GM19452 (cell line): ENCODE measurements around the gene AFF1.
"Not testable (repeated sequence)": the region's sequence is repeated elsewhere in the genome, so short reads cannot be mapped to it uniquely, and the experiment has no call there.

Experiments used
- ATAC-seq: cut with Tn5 transposase; IDR thresholded peaks from one replicate; pipeline ENCODE4 v1.9.1; 2021; ENCODE audit not compliant: unreplicated experiment

The AFF1 gene

GRCh38 chr4:87134122-87134521 is 199.3 kb downstream of the AFF1 start:
- ATAC-seq, result no peak

- no peak for ATAC-seq
These were observed 206.6 kb downstream of the AFF1 start for GRCh38 chr4:87141428-87141827.

- ATAC-seq, result no peak
These were observed 209.5 kb downstream of the AFF1 start for GRCh38 chr4:87144356-87144755.

GRCh38 chr4:87145934-87146333 is 211.1 kb downstream of the AFF1 start:
- not testable (repeated sequence) for ATAC-seq

- ATAC-seq, result no peak
These were observed 212.3 kb downstream of the AFF1 start for GRCh38 chr4:87147116-87147515.

- ATAC-seq, result peak; percentile 64
These were observed 215.9 kb downstream of the AFF1 start for GRCh38 chr4:87150498-87151261.

GRCh38 chr4:87151730-87152129 is 216.9 kb downstream of the AFF1 start:
- no peak for ATAC-seq

- no peak for ATAC-seq
These were observed 217.7 kb downstream of the AFF1 start for GRCh38 chr4:87152310-87153041.

- ATAC-seq, result no peak
These were observed 218.5 kb downstream of the AFF1 start for GRCh38 chr4:87153078-87153870.

- no peak for ATAC-seq
These were observed 231.1 kb downstream of the AFF1 start for GRCh38 chr4:87165892-87166291.

- no peak for ATAC-seq
These were observed 231.6 kb downstream of the AFF1 start for GRCh38 chr4:87166296-87166854.

GRCh38 chr4:87171944-87172343 is 237.1 kb downstream of the AFF1 start:
- ATAC-seq, result no peak

- ATAC-seq, result no peak
These were observed 239.9 kb downstream of the AFF1 start for GRCh38 chr4:87174672-87175071.

- no peak for ATAC-seq
These were observed 244.9 kb downstream of the AFF1 start for GRCh38 chr4:87179751-87180150.

GRCh38 chr4:87180767-87181166 is 246.0 kb downstream of the AFF1 start:
- no peak for ATAC-seq

GRCh38 chr4:87185146-87185870 is 250.5 kb downstream of the AFF1 start:
- no peak for ATAC-seq

GRCh38 chr4:87188048-87188447 is 253.2 kb downstream of the AFF1 start:
- no peak for ATAC-seq

GRCh38 chr4:87188932-87189331 is 254.1 kb downstream of the AFF1 start:
- ATAC-seq, result no peak
